NCI-H2107 treated with DMSO at 0.1 percent for 48 hours (cell line): ENCODE data around the gene KLF6.

Source experiments
- DNase-seq: peaks from one replicate; lab custom pipeline; 2025; ENCODE audit not compliant: unreplicated experiment; lab: John Stamatoyannopoulos, UW

The KLF6 gene

DNA sequence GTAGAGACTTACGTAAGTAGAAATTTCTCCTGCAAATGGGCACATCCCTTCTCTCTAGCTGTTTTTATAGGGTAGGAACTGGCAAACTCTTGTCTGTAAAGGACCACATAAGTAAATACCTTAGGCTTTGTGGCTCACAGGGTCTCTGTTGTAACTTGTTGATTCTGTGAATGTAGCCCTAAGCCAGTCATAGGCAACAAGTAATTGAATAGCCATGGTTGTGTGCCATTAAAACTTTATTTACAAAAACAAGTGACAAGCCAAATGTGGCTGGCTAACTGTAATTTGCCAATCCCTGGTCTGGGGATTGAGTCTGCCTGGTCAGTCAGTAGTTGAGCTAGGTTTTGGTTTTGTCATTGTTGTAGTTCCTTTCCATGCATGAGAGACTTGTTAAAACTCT is 5.3 kb upstream of the KLF6 start:
- DNase-seq: no peak

DNA sequence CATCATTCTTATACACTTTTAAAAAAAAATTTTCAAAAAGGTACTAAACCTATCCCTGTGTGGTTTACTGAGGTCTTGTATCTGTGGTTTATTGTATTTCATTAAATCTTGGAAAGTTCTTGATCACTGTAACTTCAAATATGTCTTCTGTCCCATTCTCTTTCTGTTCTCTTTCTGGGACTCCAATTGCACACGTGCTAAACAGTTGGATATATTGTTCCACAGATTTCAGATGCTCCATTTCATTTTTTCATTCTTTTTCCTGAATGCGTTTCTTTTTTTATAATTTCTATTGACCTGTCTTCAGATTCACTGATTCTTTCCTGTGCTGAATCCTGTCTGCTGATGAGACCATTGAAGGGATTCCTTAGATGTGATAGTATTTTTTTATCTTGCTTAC is 4.6 kb upstream of the KLF6 start:
- DNase-seq: no peak

DNA sequence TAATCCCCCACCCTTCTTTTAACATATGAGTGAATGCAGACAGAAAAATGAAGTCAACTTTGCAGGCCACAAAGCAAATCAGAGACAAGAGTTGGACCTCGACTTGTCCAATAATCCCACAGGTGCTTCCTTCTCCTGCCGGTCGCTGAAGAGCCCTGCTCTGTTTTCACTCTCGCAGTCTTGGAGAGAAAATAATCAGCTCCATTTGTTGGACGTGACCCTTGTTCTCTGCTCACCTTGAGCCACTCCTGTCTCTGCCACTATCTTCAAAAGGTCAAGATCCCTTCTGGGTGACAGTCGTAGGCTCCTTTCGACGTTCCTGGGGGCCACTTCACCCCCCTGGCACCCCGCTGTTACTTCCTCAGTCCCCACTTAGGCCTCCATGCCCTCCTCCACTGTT is 2.8 kb upstream of the KLF6 start:
- no peak for DNase-seq

DNA sequence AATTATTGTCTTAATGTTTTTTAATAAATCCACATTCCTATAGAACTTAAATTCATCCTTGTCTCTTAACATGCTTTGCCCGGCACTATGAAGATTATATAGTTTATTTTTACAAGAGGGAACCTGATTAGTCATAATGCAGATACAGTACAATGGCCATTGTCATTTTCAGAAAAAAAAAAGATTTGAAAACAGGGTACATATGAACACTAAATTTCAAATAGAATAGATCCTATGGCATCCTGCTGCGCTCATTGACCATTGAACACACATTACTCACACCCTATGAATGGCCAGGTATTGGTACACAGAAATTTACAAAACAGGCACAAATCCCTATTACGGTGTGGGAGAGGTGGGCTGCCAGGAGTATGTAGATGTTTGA is 2.0 kb upstream of the KLF6 start:
- DNase-seq: no peak

DNA sequence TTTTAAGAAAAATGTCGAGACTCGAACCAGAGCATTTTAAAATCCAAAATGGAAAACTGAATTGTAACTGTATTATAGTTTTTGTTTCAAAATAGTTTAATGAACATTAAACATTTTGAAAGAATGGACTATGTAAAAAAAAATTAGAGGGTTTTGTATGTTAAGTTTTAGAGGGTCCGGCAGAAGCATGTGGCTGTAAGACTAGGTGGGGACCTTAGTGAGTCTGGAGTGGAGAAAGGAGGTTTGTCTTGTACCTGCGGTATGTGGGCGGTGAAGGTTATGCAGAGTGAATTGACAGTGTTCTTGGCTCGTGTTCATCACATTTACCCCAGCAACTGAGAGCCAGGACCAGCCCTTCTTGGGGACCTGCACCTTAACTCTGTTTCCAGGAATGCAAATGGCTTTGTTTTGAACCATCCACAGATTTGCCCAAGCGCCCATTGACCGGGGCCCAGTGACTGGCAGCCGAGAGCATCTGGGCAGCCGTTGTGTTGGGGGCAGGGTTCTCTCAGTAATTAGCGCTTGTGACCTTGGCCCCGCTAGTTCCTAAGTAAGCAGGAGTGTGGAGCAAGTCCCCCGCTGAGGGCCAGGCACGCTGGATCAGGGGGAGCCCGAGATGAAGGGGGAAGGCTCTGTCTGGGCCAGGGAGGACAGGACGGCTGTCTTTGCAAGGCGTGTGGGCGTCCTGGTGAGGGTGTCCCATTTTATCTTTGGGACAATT is 1.4 kb upstream of the KLF6 start:
- DNase-seq: no peak

DNA sequence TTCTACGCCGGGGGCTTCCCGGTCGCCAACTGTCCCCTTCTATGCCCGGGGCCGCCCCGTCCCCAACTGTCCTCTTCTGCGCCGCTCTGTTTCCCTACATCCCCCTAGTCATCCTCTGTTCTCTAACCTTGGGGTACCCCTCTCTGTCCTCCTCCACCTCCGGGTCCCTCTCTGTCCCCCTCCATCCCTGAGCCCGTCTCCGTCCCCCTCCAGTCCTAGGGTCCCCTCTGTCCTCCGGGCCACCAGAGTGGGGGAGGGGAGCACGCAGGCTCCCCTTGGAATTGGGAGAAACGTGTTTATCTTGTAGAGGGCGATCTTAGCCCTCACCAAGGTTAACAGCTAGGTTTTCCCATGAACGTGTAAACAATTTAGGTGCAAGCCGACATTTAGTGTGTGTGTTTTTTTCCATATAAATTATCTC is 852 bp upstream of the KLF6 start:
- no peak for DNase-seq

DNA sequence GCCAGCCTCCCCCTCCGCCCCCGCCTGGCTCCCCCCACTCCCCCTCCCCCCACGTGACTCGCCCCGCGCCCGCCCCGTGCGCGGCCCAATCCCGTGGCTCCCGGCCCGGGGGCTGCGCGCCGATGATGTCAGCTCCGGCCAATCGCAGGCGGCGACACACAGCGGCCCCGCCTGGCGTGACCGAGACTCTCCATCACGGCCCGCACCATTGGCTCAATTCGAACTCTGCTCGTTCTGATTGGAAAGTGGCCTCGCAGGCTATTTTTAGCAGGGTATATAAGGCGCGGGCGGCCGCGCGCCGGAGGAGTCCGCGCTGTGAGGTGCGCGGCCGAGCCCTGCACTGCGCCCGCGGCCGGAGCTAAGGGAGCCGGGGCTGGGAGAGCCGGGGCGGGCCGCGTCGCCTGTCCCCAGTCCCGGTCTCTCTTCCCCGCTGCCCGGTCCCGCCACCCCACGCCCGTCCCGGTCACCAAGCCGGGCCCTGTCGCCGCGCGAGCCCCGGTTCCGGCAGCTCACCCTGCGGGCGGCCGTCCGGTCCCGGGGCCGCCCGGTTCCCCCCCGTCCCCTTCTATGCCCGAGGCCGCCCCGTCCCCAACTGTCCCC is 342 bp upstream of the KLF6 start:
- DNase-seq: peak; percentile 88

DNA sequence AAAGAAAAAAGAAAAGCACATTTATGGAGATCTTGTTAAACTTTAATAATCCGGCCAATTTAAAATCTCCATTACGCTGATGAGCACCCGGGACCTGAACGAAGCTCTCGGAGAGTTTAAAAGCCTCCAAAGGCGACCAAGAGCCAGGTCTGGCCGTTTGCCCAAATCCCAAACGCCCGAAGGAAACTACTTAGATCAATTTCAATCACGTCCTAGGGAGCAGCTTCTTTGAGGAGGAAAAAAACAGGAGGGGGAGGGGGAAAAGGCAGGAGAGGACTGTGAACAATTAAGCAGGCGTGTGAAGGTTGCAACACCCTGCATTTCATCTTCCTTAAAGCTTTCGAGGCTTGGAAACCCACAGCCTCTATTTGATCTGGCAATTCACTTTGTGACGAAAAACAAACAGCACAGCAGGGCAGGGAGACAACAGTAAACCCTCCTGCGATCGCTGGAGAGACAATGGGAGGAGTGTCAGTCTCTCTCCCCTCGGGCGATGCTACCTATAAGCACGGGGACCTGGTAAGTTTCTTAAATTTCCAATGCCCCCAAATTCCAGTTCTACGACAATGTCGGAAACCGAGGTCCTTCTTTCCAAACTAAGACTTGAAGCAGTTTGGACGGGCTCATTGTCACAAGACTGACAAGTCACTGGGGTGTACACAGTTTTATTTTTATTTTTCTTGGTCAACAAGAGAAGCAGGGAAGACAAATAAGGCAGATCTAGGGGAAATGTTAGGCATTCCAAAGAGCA is 1.2 kb downstream of the KLF6 start:
- peak; percentile 70 for DNase-seq

DNA sequence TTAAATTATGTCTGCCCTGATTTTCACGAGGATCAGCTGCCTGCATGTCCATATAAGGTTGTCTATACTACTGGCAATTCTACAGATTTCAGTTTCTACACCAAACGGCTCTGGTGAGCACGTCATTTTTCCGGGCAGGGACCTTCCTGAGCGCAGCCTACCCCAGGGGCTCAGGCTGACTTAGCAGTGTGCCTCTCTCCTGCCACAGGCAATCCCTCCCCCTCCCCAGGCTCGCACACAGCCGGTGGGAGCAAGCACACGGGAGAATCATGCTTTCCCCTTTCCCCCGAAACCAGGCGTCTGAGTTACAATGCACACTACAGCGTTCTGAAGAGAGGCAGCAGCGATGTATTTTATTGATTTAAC is 1.7 kb downstream of the KLF6 start:
- no peak for DNase-seq

DNA sequence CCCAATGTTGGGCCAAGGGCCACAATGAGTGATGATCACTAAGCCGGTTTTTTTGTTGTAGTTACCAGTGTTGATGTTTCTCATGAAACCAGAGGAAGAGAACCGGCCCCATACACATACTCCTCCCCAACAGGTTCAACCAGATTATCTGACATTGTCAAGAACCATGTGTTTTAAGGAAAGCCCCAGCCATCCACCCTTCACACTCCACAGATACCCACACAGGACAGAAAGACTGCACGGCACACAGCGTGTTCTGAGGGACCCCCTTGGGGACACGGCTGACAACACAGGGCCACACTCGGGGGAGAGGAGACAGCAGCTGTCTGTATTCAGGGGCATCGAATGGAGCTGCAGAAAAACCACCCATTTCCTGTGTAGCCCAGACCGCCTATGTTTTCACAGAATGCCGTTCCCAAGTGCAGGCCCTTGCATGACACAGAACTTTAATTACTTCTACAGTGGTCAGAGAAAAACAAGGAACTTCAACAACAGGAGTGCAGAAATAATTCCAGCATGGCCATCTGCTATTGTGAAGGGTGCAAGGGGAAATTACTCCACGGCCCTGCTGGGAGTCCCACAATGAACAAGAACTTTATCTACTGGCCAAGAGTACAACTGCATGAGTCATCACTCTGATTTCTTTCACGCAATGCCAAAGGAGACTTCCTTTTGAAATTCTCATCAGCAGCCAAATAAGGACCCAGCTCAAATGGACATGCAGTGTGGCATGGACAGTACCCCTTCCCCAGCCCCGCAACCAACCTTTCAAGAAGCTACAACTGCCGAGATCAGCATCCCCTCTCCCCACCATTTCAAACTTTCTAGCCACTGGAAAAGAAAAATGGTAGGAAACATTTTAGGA is 2.3 kb downstream of the KLF6 start:
- no peak for DNase-seq

DNA sequence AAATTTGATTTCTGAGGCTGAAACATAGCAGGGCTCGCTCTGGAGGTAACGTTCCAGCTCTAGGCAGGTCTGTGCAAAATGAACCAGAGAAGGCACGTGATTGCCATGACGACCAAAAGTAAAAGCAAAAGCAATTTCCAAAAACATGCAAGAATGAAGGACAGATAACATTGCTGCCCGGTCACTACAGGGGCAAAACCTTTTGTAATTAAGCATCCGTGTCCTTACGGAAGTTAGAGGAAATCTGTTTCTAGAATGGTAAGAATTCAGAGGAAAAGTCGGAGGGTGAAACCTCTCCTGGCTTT is 2.9 kb downstream of the KLF6 start:
- no peak for DNase-seq

DNA sequence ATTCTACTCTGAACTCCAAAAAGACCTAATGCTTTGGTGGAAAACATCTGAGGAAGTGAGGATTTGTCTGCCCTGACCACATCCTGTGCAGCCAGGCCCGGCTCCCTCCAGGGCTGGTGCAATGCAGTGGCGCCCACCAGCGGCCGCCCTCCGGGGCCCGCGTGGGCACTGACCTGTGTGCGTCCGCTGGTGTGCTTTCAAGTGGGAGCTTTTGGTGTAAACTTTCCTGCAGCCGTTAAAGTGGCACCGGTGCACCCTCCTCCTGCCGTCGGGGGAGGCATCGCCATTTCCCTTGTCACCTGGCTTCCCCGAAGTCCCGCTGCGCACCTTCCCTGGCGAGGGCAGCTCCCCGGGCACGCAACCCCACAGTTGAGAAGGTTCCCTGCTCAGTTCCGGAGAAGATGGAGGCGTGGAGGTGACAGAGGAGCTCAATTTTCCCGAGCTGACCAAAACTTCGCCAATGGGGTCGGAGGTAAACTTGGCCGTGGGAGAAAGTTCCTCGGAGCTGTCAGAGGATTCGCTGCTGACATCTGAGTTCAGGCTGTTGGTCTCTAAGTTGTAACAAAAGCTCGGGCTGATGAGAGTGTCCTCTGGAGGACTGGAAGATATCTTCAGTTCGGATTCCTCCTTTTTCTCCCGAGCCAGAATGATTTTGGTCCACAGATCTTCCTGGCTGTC is 3.4 kb downstream of the KLF6 start:
- DNase-seq: no peak

DNA sequence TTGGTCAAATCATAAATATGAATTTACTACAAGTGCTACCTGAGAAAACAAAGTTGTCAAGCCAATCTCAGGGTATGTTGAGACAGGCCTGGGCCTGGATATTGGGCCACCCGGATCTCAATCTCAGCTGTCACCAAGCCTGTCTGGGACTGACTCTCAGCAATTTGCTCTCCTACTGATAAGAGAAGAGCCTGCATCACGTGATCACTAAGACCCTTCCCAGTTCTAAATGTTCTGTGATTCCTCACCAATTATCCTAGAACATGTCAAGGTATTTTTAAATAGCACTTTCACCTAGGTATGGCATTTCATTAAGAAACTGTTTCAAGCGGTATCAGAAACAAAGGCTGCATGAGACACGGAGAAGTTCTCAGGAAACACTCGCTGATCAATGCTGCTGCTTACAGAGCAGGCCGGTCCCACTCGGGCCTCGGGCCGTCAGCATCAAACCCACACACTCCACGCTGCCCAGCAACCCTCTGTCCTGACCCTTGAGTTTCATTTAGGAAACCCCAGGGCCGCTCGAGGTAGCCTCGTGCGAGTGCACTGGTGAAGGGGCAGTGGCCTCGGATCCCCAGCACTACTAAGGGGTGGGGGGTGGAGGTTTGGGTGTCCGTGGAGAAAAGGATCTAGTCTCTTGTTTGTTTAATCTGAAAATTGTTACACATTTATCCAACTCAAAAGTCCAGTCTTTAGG is 4.1 kb downstream of the KLF6 start:
- no peak for DNase-seq

DNA sequence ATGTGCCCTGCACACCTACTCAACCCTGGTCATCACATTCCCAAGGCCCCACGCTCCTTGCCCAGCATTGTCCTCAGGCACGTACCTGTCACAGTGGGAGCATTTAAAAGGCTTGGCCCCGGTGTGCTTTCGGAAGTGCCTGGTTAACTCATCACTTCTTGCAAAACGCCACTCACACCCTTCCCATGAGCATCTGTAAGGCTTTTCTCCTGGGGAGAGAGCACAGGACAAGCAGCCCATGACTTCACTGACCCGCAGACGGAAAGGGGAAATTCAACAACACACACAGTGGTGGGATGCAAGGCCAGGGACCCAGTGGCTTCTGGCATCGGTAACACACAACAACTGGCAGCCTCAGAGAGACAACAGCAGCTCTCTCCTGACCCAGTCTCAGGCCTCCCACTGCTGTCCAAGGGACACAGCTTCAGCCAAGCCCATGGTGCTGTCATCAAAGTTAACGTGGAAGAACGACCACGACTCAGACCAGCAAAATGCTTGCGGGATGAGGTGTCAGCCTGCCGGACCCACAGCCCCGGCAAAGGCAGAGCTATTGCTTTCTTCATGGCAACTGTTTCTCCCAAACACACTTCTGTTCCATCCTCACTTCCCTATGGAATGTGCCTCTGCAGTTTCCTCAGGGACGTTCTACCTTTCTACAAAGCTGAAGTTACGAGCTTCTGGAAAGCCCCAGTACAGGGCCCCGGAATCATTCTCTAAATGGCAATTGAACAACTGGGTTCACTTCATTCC is 4.8 kb downstream of the KLF6 start:
- no peak for DNase-seq

DNA sequence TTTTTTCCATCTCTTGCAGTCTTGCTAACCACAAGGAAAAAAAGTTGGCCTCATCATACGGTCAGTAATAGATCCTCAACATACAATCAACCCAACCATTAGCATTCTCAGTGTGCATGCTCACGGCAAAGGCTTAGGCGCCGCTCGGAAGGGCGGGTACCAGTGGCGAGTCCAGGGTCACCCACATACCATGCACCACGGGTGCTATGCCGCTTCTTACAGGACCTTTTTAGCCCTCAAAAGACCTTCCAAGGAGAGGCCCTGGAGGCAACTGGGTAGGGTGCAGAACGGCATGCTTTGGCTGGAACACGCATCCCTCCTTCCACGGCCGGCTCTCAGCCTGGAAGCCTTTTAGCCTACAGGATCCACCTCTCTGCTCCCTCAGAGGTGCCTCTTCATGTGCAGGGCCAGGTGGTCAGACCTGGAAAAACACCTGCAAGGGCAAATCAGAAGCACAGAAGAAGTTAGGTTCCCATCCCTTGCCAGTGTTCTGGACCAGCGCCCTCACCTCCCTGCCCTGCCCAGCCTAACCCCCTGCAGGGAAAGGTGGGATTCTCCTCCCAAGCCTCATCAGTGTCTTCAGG is 5.8 kb downstream of the KLF6 start:
- DNase-seq: no peak

DNA sequence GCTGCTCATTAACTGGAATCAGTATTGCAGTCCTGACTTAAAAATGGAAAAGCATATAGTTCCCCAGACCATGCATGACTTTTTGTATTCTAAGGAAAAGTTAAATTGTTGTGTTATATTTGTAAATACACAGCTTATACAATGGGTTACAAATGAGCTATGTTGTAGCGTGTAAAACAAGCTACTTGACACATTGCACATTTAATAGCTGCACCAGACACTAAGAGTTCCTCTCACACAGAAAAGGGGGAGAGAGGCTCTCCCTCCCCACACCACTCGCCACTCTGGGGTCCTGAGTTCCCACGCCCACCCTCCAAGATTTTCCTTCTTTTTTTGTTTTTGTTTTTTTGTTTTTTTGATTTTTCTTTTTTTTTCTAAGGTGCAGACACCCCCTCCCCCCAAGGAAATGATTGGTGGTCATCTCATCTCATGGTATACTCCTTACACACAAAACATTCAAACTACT is 6.3 kb downstream of the KLF6 start:
- no peak for DNase-seq

DNA sequence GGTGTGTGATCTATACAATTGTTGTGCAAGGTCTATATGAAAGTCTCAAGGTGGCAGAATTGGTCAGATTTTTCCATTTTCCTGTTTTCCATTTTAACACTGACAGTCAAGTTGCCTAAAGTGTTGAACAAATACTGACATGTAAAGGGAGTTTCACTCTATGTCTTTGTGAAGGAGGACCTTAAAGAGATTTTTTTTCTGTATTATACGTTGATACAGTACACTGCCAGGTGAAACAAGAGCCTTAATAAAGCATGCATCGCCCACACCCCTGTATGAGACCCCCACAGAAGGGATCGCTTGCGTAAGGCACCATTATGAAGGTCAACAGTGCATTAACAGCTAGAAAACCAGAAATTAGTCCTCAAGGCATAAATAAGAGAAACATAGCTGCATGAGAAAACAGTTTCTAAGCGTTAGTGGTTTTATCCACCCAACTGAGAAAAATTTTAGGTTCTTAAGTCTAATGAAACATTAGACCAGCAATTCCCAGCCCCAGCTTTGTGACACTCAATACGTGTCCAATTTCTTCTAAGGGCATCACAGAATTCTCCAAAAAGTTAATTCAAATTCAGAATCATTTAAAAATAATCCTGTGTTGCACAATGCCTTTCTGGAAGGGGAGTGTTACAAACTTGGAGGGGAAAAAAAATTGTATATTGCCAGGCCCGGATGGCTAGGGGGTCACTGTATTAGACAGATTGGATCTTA is 6.9 kb downstream of the KLF6 start:
- DNase-seq: no peak

DNA sequence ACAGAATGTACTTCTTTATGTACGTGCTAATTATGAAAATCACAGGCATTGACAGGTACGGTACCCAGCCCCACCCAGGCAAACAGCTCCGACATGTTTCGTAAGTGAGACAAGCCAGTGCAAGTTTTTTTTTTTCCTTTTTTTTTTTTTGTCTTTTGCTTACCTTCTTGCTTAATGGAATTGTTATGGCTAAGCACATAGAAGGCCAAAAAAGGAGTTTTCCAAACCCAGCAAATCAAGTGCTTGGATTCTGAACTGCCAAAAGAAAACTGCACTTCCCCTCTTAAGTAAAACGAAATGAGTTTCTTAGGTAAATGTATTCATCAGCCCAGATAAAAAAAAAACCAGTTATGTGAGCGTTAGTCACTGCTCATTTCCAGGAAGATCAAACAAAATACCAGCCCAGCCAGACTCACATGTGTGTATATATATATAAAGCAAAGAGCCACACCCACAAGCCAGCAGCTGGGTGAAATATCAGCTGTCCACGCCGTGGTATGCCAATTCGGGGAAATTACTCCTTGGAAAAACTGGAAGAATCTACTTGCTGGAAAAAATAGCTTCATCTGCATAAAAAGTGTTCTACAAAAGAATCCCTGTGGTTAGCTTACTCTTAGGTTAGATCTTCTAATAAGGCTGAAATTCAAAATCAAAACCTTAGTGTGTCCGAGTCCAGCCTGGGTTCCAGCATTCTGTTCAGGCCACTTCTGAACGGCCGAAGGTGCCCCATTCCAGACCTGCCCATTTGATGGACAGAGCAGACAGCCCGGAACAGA is 8.0 kb downstream of the KLF6 start:
- DNase-seq: no peak
